Hepatocyte (in vitro differentiated cells): ENCODE measurements around the gene SHF.

Experiments used
- CTCF ChIP-seq: fragments of 200-600 bp; sonication (generic); IDR thresholded peaks from 2 replicates; pipeline ENCODE4 v1.5.1; 2016; ENCODE audit warnings: antibody characterized with exemption, mild to moderate bottlenecking; ENCODE audit not compliant: poor library complexity
- EZH2phosphoT487 ChIP-seq: fragments of 200-600 bp; sonication (generic); IDR thresholded peaks from one replicate; pipeline ENCODE4 v1.6.1; 2018; ENCODE audit warnings: antibody characterized with exemption, mild to moderate bottlenecking, low read depth, moderate library complexity; ENCODE audit not compliant: unreplicated experiment, severe bottlenecking

- TF ChIP-seq EZH2phosphoT487 (no peak), CTCF (no peak)
Measured at GRCh38 chr15:45121020-45121419, 66.7 kb downstream of the SHF start.
